GM18873 (cell line): ENCODE results near the gene RNF32.
"Not testable (repeated sequence)": the region's sequence is repeated elsewhere in the genome, so short reads cannot be mapped to it uniquely, and the experiment has no call there.

ENCODE experiments used
- ATAC-seq: cut with Tn5 transposase; IDR thresholded peaks from one replicate; pipeline ENCODE4 v1.9.1; 2021; ENCODE audit warnings: mild to moderate bottlenecking, moderate library complexity, moderate number of reproducible peaks; ENCODE audit not compliant: unreplicated experiment, low FRiP score

RNF32 gene

DNA sequence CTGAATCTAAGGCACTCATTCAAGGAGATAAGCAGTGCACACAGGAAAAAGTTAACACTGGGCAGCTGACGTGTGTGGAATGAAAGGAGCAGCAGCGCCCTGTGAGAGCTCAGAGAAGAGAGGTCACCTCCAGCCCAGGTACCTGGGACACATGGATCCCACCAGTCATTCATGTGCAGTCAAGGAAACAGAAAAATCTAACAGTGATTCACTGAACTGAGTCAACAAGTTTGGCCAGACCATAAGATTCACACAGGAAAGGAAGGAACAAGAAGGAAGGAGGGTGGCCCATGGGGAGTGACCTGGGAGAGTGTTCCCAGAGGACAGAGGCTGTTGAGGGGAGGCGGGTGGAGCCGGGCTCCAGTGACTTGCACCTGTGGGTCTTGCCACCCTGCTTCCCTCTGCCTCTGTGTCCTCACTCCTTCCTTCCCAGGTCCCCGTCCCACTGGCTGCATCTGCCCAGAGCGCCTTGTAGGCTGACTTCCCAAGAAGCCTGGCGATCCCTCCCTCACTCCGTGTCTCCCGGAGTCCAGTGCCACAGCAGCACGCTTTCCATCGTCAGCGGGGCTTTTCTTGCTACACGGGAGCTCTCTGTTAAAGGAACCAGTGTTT is 27.7 kb downstream of the RNF32 start:
- ATAC-seq, result no peak

DNA sequence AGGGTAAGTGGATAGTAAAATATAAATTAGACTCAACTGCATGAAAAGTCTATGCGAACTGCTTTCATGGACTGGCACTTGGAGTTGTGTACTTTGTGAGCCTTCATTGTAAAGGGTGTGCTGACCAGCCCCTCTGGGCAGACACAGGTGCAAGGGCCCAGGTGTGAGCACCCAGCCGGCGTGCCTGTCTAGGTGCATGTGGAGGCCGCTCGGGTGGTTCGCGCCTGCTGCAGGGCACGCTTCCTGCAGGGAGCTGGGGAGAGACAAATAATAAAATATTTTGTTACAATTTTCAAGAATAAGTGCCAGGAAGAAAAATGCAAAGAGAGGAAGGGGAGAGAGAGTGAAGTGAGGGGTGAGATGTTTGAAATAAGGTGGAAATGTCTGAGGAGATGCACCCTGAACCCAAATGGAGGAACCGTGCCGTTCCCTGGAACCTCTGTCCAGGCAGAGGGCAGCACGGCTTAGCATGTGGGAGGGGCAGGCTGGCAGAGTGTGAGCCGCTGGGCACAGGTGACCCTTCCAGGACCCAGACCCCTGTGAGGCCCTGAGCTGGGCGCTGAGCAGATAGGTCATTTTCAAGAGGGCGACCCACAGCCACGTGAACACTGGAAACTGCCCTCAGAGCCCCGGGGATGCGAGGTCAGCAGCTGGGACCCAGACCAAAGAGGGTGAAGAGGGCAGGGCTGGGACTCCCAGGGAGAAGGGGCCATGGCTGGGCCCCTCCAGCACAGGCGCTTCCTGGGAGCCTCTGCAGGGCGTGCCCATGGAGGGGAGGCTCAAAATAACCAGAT is 28.7 kb downstream of the RNF32 start:
- no peak for ATAC-seq

DNA sequence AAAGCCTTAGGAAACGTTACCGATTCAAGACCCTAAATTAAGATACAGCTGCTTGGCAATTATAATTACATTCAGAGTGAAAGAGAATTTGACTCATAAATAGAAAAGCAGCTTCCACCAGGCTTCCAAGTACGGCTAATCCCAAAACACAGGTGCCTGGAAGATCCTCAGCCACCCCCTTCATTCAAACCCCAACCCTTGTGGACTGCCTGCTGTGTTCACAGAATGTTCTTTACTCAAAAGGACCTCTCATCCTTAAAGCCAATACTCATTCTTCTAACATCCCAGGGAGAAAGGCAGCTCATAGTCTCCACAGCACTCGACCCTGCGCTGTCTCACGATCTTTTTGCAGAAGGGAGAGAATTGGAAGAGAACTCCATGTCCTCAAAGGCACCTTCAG is 32.9 kb downstream of the RNF32 start:
- ATAC-seq, result no peak

DNA sequence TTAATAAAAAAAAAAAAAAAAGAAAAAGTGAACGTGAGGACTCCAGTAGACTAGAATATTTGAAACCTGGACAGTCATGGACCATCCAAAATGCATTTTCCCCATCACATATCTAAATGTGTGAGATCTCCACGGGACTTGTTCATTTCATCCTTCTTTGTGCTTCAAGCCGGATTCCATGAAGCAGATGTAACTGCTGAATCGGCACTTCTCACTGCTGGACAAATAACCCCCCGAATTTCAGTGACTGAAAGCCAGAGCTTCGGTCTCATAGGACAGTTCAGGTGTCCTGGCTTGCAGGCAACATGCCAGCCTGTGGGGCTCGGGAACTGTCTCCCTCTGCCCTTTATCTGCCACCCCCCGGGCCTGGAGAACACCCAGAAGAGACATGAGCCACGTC is 33.3 kb downstream of the RNF32 start:
- no peak for ATAC-seq

DNA sequence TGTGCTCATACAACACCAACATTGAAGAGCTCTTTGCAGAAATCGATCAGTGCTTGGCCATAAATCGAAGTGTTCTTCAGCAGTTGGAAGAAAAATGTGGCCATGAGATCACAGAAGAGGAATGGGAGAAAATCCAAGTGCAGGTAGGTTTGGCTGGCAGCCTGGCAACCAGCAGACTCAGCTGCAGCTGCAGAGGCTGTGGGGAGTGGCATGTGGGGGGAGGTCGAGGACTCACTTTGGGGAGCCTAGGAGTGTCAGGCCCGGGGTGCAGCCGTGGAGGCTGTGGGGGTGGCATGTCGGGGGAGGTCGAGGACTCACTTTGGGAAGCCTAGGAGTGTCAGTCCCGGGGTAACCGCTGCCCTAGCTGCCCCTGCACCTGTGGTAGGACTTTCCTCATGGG is 35.1 kb downstream of the RNF32 start:
- ATAC-seq, result no peak

DNA sequence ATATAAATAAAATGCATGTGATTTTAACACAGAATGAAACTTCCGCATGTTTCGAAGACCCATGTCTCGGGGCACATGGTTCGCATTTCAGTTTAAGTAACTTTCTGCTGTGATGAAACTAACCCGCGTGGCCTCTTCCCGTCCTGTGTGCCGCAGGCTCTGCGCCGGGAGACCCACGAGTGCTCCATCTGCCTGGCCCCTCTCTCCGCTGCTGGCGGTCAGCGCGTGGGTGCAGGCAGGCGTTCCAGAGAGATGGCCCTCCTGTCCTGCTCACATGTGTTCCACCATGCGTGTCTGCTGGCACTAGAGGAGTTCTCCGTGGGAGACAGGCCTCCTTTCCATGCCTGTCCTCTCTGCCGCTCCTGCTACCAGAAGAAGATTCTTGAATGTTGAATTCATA is 35.7 kb downstream of the RNF32 start:
- ATAC-seq, result no peak

DNA sequence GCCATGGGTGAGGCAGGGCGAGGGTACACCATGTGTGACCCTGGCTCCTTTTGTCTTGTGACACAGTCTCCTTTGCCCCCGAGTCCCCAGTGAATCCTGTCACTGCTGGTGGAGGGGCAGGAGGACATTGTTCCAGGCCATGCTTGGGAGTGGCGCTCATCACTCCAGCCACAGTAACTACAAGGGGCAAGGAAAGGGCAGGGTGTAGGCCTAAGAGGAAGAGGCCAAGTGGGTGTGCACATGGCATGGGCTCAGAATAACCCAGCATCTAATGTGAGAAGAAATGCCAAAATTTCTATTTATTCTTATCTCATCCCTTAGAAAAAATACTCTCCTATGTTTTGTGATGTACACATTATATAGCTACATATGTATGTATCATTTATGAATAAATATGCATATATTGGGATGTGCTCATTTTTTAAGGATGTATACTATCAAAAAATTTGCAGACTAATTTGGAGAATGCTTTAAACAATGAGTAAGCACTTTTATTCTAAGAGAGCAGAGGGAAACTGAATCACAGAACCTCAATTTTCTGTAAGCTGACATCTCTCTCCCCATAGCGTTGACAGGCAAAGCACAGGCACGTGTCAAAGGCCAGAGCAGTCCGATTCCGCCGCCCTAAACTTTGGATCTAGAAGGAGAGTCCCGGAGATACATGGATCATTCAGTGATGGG is 36.9 kb downstream of the RNF32 start:
- ATAC-seq, result no peak

DNA sequence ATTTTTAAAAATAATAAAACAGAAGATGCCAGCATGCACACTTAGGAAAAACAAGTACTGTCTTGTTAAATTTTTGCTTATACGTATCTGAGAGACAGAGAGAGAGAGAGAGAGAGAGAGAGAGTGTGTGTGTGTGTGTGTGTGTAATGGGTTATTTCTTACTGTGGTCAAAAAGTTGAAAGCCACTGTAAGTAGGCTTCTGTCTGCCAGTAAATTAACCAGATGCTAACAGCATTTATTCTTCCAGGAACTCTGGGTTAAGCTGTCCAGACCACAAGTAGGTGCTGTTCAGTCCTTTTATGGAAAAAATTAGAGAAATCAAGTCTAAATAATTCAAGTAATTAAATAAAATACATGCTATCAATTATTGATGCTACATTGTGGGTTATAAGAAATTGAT is 39.7 kb downstream of the RNF32 start:
- no peak for ATAC-seq

DNA sequence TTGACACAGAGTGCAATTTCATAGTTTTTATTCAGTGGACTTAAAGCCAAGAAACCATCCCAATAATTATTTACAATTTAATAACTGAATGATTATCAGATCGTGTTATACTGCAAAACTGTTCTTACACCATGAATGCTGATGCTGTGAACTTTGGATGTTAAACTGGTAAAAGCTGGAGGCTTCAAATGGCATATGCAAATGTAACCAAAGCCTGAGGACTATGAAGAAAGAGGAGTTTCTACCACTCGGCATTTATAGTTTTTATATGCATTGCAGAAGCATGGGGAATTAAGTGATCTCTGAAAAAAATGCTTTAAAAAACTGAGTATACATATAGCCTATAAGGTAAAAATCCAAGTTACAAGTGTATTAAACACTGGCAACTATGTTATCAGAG is 42.4 kb downstream of the RNF32 start:
- no peak for ATAC-seq

DNA sequence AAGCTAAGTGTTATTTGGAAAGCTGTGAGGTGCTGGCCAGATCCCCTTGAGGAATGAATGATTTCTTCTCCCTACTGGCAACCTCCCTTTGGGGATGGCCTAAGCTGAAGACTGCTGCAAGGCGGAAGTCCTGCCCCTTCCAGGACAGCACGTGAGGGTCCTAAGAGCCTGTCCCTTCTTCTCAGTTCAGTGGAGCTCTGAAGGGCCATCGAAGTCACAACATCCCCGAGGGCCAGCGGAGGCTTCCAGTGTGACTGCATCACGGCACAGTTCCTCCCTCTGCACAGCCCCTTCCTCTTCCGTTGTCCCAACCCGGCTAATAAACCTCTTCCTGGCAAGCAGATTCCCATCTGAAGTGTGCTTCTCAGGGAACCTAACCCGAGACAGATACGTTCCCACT is 43.7 kb downstream of the RNF32 start:
- no peak for ATAC-seq

DNA sequence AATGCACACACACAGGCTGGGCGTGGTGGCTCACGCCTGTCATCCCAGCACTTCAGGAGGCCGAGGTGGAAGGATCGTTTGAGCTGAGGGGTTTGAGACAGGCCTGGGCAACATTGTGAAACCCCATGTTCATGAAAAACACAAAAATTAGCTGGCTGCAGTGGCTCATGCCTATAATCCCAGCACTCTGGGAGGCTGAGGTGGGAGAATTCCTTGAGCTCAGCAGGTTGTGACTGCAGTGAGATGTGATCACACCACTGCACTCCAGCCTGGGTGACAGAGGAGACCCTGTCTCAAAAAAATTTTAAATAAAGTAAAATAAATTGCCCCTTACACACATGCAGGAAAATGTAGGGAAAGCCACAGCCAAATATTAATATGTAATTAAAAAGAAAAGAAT is 44.1 kb downstream of the RNF32 start:
- no peak for ATAC-seq

DNA sequence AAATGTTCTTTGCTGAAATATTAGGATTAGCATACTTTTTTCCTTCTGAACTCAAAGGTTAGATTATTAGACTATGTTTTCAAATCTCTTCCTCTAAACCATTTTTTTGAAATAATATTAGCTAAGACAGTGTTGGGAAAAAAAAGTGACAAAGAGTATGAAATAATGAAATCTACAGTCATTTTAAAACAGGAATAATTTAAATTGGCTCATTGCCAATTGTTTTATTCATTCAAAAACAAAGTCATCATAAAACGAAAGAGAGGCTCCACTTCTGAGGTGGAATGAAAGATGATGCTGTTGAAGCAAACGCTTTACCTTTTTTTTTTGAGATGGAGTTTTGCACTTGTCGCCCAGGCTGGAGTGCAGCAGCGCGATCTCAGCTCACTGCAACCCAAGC is 51.2 kb downstream of the RNF32 start:
- ATAC-seq, result no peak

DNA sequence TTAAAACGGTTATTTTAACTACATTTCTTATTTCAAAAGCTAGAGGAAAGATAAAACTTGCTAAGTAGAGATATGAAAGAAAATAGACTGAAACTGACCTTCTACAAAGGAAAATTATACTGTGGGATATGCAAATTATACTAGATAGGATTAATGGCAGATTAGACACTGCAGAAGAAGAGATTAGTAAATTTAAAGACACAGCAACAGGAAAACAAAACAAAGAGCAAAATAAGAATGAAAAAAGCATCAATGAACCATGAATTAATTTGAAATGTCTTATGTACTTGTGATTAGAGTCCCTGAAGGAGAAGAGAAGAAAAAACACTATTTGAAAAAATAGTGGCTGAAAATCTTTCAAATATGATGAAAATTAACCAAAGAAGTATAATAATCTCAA is 52.3 kb downstream of the RNF32 start:
- no peak for ATAC-seq

DNA sequence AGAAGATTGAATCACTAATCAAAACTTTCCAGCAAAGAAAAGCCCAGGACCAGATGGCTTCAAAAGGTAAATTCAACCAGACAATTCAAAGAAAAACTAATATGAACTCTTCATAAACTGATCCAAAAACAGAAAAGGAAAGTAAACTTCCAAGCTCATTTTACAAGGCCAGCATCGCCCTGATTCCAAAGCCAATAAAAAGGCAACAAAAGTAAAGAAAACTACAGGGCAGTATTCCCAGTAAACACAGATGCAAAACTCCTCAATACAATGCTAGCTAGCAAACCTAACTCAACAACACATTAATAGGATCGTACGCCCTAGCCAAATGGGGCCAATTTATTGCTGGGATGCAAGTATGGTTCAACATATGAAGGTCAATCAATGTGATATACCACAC is 53.1 kb downstream of the RNF32 start:
- ATAC-seq, result no peak

DNA sequence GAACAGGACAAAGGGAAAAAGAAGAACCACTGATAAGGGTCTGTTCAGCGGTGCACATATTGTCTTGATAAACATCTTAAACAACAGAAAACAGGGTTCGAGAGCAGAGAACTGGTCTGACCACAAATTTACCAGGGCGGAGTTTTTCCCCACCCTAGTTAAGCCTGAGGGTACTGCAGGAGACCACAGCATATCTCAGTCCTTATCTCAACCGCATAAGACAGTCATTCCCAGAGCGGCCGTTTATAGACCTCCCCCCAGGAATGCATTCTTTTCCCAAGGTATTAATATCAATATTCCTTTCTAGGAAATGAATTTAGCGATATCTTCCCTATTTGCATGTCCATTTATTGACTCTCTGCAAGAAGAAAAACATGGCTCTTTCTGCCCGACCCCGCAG is 56.7 kb downstream of the RNF32 start:
- not testable (repeated sequence) for ATAC-seq

DNA sequence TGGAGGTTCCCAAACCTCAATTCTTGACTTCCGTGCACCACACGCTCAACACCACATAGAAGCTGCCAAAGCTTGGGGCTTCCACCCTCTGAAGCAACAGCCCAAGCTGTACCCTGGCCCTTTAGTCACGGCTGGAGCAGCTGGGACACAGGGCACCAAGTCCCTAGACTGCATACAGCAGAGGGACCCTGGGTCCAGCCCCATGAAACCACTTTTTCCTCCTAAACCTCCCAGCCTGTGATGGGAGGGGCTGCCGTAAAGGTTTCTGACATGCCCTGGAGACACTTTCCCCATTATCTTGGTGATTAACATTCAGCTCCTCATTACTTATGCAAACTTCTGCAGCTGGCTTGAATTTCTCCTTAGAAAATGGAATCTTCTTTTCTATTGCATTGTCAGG is 57.9 kb downstream of the RNF32 start:
- not testable (repeated sequence) for ATAC-seq

DNA sequence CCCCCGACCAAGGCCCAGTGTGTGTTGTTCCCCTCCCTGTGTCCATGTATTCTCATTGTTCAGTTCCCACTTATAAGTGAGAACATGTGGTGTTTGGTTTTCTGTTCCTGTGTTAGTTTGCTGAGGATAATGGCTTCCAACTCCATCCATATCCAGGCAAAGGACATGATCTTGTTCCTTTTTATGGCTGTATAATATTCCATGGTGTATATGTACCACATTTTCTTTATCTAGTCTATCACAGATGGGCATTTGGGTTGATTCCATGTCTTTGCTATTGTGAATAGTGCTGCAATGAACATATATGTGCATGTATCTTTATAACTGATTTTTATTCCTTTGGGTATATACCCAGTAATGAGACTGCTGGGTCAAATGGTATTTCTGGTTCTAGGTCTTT is 61.2 kb downstream of the RNF32 start:
- not testable (repeated sequence) for ATAC-seq

DNA sequence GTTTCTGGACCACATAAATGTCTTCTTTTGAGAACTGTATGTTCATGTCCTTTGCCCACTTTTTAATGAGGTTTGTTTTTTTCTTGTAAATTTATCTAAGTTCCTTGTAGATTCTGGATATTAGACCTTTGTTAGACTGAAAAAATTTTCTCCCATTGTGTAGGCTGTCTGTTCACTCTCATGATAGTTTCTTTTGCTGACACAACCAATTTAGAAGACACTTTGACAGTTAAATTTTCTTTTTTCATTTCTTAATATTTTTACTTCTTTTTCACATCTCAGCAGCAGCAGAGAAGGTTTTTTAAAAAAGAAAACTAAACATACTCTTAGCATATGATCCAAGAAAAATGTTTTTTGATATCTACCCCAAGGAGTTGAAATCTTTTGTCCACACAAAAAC is 61.8 kb downstream of the RNF32 start:
- no peak for ATAC-seq

DNA sequence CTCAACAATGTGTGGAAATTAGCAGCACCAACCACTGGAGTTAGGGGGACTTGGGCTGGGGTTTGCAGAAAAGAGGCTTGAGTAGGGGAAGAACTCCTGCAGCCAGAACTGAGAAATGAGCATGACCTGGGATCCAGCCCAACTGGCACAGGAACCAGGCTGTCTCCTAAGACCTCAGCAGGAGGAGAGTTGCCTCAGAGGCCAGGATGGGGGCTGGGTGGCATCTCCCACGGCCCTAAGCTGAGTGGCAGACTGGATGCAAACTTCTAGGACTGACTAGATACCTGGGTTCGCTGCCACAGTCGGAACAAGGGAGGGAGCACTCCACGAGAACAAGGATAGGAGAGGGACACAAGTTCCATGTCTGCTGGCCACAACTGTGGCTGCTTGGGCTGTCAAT is 62.6 kb downstream of the RNF32 start:
- no peak for ATAC-seq

DNA sequence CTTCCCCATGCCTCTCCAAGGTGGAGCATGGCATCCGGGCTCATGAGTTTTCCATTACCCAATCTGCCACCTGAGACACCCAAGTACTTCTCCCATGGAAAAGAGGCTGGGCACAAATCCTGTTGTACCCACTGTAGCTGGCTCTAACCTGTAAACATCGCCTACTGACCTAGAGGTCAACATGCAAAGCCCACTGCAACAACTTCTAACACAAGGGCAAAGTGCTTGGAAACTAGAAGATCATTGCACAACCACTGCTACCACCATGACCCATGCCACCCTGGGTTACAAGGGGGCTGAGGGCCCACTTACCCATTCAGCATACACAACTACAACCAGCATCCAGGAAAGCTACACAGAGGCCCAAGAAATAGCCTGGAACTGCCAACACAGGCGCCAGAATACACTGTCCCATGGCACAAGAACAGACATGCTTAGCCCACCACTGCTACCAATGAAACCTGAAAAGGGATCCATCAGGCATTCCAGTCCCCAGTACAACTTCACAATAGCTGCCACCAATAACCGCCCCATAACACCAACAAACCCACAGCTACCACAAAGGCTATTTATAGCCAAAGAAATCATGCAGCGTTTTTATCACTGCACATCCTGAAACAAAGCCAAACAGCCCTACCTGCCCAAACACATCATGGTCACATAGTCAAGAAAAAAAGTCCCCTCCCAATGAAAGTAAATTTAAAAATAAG is 63.4 kb downstream of the RNF32 start:
- no peak for ATAC-seq
